Vagina (tissue), 2 donors: ENCODE measurements around the gene APCDD1L.

Experiments used
- CTCF ChIP-seq, 3 experiments: fragments of 450-650 bp in 2 of 3; fragments of 200-600 bp in 1 of 3; sonication (generic) in 1 of 3; IDR thresholded peaks; one replicate each; pipeline ENCODE4 v1.5.1; 2017 to 2019; ENCODE audit warnings: antibody characterized with exemption in 3 of 3, mild to moderate bottlenecking in 2 of 3, moderate library complexity in 2 of 3
- POLR2A ChIP-seq, 2 donors: fragments of 450-650 bp; IDR thresholded peaks; one replicate each; pipeline ENCODE4 v1.6.1; 2017; ENCODE audit warnings: antibody characterized with exemption in 2 of 2, mild to moderate bottlenecking in 2 of 2, moderate library complexity in 2 of 2
- POLR2AphosphoS5 ChIP-seq, 2 donors: sonication (generic); formaldehyde crosslinking; IDR thresholded peaks; one replicate each; pipeline ENCODE4 v1.9.0; 2017; ENCODE audit warnings: antibody characterized with exemption in 2 of 2, mild to moderate bottlenecking in 2 of 2, low read depth in 1 of 2; ENCODE audit not compliant: insufficient read depth in 1 of 2

DNA sequence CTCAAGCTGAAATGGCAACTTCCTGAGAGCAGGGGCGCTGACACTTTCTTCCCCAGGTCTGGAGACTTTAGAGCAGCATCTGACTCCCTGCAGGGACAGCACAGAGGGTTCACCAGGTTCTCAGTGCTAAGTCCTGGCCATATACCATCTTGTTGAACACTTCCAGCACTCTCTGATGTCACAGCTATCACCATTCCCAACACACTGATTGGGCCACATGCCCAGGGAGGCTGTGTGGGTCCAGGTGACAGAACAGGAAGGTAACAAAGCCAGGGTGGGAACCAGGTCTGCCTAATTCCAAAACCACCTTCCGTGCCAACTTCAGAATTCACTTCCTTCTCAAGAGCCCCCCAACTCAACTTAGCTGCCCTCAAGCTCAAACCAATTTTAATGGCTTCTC, 4.3 kb downstream of the APCDD1L start:
- TF ChIP-seq CTCF (IDR thresholded peaks at IDR 0.05) (no peak), POLR2AphosphoS5 (IDR thresholded peaks at IDR 0.05; ENCODE audit: insufficient read depth in 1 of 2, low read depth in 1 of 2) (no peak), POLR2A (IDR thresholded peaks at IDR 0.05) (no peak)
